Activated B cell treated with CpG ODN at 0.5 μM for 24 hours (primary cell): ENCODE data around the gene TRIM33. TPM values are rescaled to one million over a fixed set of nuclear protein-coding genes. Genes with fewer than 3 reads are reported as not detected.

Experiments used
- ATAC-seq: fragments of 200-7000 bp; cut with Tn5 transposase; one replicate; pipeline ENCODE4 v1.10.0; 2021; ENCODE audit warnings: low read depth, mild to moderate bottlenecking, moderate library complexity
- CTCF ChIA-PET: fragments of 350-600 bp; sonication (Branson Sonifier 250); formaldehyde crosslinking; loops from one replicate; lab custom pipeline; 2021; ENCODE audit warnings: antibody characterized with exemption; lab: Charles Lee
- POLR2A ChIA-PET: fragments of 350-600 bp; sonication (Branson Sonifier 250); formaldehyde crosslinking; loops from one replicate; lab custom pipeline; 2021; ENCODE audit warnings: antibody characterized with exemption; lab: Charles Lee
- DNase-seq: peaks from one replicate; pipeline ENCODE4 v3.0.0; 2022
- H3K27ac Mint-ChIP-seq: one replicate; pipeline ENCODE4 v1.8.0; 2020; ENCODE audit warnings: mixed read lengths
- H3K27me3 Mint-ChIP-seq: one replicate; pipeline ENCODE4 v1.8.0; 2021; ENCODE audit warnings: mixed read lengths
- H3K36me3 Mint-ChIP-seq: one replicate; pipeline ENCODE4 v1.8.0; 2021; ENCODE audit warnings: low read depth, mixed read lengths
- H3K4me1 Mint-ChIP-seq: one replicate; pipeline ENCODE4 v1.8.0; 2021; ENCODE audit warnings: mixed read lengths
- H3K4me3 Mint-ChIP-seq: one replicate; pipeline ENCODE4 v1.8.0; 2020; ENCODE audit warnings: mild to moderate bottlenecking, mixed read lengths
- H3K9me3 Mint-ChIP-seq: one replicate; pipeline ENCODE4 v1.8.0; 2020; ENCODE audit warnings: mixed read lengths
- intact Hi-C: fragments of 100-400 bp; cut with micrococcal nuclease; formaldehyde crosslinking; loops from one replicate; pipeline ENCODE4 v1.15.1; 2024
- total RNA-seq: library from RNA; stranded (reverse); gene quantifications from 2 replicates; pipeline ENCODE4 v1.2.3, GENCODE V29; 2022
- TF ChIP-seq, protein P1 (sequence below): fragments of 200-600 bp; IDR thresholded peaks from one replicate; pipeline ENCODE4 v1.8.0; 2022; ENCODE audit warnings: antibody characterized with exemption, mild to moderate bottlenecking

The TRIM33 gene
- 38.4 and 41.2 TPM in 2 replicates for total RNA-seq

GRCh38 chr1:114511032-114511785 lies at the start of gene TRIM33:
TSS of gene TRIM33 (minus strand) at chr1:114511203. CDS start at chr1:114511076, 127 bp downstream.
- Mint-ChIP-seq H3K27ac (peak within 1 kb of the TSS; percentile 99), H3K36me3 (peaks cover 21% of the 10 kb centered on the region), H3K9me3 (no peaks in the 10 kb centered on the region), H3K4me3 (peak within 1 kb of the TSS; percentile 98), H3K4me1 (peaks cover 48% of the 10 kb centered on the region), H3K27me3 (no peaks in the 10 kb centered on the region)
- ATAC-seq (peak; percentile 73), DNase-seq (peak; percentile 93)
- CTCF ChIA-PET = no interaction called here
- TF ChIP-seq, protein P1, sequence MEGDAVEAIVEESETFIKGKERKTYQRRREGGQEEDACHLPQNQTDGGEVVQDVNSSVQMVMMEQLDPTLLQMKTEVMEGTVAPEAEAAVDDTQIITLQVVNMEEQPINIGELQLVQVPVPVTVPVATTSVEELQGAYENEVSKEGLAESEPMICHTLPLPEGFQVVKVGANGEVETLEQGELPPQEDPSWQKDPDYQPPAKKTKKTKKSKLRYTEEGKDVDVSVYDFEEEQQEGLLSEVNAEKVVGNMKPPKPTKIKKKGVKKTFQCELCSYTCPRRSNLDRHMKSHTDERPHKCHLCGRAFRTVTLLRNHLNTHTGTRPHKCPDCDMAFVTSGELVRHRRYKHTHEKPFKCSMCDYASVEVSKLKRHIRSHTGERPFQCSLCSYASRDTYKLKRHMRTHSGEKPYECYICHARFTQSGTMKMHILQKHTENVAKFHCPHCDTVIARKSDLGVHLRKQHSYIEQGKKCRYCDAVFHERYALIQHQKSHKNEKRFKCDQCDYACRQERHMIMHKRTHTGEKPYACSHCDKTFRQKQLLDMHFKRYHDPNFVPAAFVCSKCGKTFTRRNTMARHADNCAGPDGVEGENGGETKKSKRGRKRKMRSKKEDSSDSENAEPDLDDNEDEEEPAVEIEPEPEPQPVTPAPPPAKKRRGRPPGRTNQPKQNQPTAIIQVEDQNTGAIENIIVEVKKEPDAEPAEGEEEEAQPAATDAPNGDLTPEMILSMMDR = no peak
- intact Hi-C loops = loop anchor here (1.0 to 10.0 kb wide), 12 partner anchors 29 to 1556 kb away; partner anchors contain the start of genes BCAS2, CSDE1, DENND2C and LRIG2
- POLR2A ChIA-PET = interaction anchor here (0.6 to 3.4 kb wide), 25 partner anchors 10 to 1892 kb away, joined by 3 to 31 read pairs (median 5); partner anchors contain the start of genes BCAS2, CSDE1, LRIG2 and NRAS

GRCh38 chr1:114559356-114559755 lies 48.4 kb upstream of the TRIM33 start:
- Mint-ChIP-seq H3K4me1 (peaks cover 34% of the 10 kb centered on the region), H3K27me3 (no peaks in the 10 kb centered on the region), H3K9me3 (no peaks in the 10 kb centered on the region), H3K27ac (peak overlapping the region; percentile 62), H3K4me3 (no peak overlapping the region), H3K36me3 (peaks cover 1% of the 10 kb centered on the region)
- TF ChIP-seq, protein P1 = no peak
- ATAC-seq (peak; percentile 87), DNase-seq (no peak)
- intact Hi-C loops = loop anchor here (2.0 to 10.0 kb wide), 2 partner anchors 21 to 115 kb away; partner anchors contain the start of gene BCAS2
- POLR2A ChIA-PET = interaction anchor here (0.7 to 1.8 kb wide), 4 partner anchors 19 to 140 kb away, joined by 3 to 14 read pairs (median 4); partner anchors contain the start of gene TRIM33
- CTCF ChIA-PET = interaction anchor here (0.7 to 1.9 kb wide), 4 partner anchors 208 to 581 kb away, joined by 3 to 11 read pairs (median 4); no protein-coding TSS in a partner anchor

- Mint-ChIP-seq H3K27ac (peak overlapping the region; percentile 62), H3K4me3 (no peak overlapping the region), H3K27me3 (no peaks in the 10 kb centered on the region), H3K36me3 (no peaks in the 10 kb centered on the region), H3K9me3 (no peaks in the 10 kb centered on the region), H3K4me1 (peaks cover 34% of the 10 kb centered on the region)
- CTCF ChIA-PET = interaction anchor here (1.1 to 1.9 kb wide), 2 partner anchors 211 to 580 kb away, joined by 3 to 11 read pairs; no protein-coding TSS in a partner anchor
- DNase-seq (no peak), ATAC-seq (peak; percentile 59)
- POLR2A ChIA-PET = interaction anchor here (0.7 to 1.8 kb wide), 2 partner anchors 20 to 48 kb away, joined by 5 to 14 read pairs; partner anchors contain the start of gene TRIM33
- TF ChIP-seq, protein P1 = no peak
- intact Hi-C loops = loop anchor here (1.0 to 10.0 kb wide), 5 partner anchors 22 to 580 kb away; partner anchors contain the start of genes BCAS2 and TRIM33
Observed at GRCh38 chr1:114558544-114558943, 47.5 kb upstream of the TRIM33 start.

GRCh38 chr1:114554577-114554976 lies 43.6 kb upstream of the TRIM33 start:
- TF ChIP-seq, protein P1 = no peak
- intact Hi-C loops = loop anchor here (10.0 kb wide), 1 partner anchor 110 kb away; no protein-coding TSS in a partner anchor
- Mint-ChIP-seq H3K4me1 (peaks cover 13% of the 10 kb centered on the region), H3K27me3 (no peaks in the 10 kb centered on the region), H3K36me3 (no peaks in the 10 kb centered on the region), H3K27ac (no peak overlapping the region), H3K4me3 (no peak overlapping the region), H3K9me3 (no peaks in the 10 kb centered on the region)
- POLR2A ChIA-PET = interaction anchor here (0.5 kb wide), 1 partner anchor 125 kb away, joined by 4 read pairs; no protein-coding TSS in a partner anchor
- CTCF ChIA-PET = no interaction called here
- ATAC-seq (no peak), DNase-seq (no peak)
